Neuron (in vitro differentiated cells): Measurements from ENCODE around the gene DPH3.

ENCODE experiments used
- H2AFZ ChIP-seq: one replicate; pipeline ENCODE4 v1.6.1; 2013; ENCODE audit warnings: low read depth, mild to moderate bottlenecking, inconsistent platforms, low read length, moderate library complexity
- H3K27me3 ChIP-seq: one replicate; pipeline ENCODE4 v1.6.1; 2013; ENCODE audit warnings: low read length; ENCODE audit not compliant: insufficient read depth
- H3K36me3 ChIP-seq: one replicate; pipeline ENCODE4 v1.6.1; 2013; ENCODE audit warnings: low read length; ENCODE audit not compliant: insufficient read depth
- H3K4me1 ChIP-seq: one replicate; pipeline ENCODE4 v1.6.1; 2013; ENCODE audit warnings: low read length; ENCODE audit not compliant: insufficient read depth
- H3K4me3 ChIP-seq: 2 replicates; pipeline ENCODE4 v1.5.1; 2013; ENCODE audit warnings: mild to moderate bottlenecking, low read length, moderate library complexity
- H3K9me3 ChIP-seq: one replicate; pipeline ENCODE4 v1.6.1; 2013; ENCODE audit warnings: low read length

Gene DPH3

GRCh38 chr3:16227566-16227965 lies 37.2 kb downstream of the DPH3 start:
- no peaks in the 10 kb centered on the region for H3K36me3 ChIP-seq
- no peak overlapping the region for H2AFZ ChIP-seq
- no peaks in the 10 kb centered on the region for H3K27me3 ChIP-seq
- no peaks in the 10 kb centered on the region for H3K9me3 ChIP-seq
- H3K4me1 ChIP-seq, result no peaks in the 10 kb centered on the region
- H3K4me3 ChIP-seq, result no peak overlapping the region

DNA sequence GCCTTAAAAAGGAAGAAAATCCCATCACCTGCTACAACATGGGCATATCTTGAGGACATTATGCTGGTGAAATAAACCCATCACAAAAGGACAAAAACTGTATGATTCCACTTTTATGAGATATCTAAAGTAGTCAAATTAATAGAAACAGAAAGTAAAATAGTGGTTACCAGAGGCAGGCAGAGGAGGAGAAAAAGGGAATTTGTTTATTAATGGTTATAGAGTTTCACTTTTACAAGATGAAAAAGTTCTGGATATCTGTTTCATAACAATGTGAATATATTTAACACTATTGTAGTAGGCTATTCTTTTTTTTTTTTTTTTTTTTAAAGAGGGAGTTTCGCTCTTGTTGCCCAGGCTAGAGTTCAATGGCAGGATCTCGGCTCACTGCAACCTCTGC lies 40.4 kb downstream of the DPH3 start:
- Histone ChIP-seq H3K9me3 (no peaks in the 10 kb centered on the region), H3K27me3 (no peaks in the 10 kb centered on the region), H3K4me1 (no peaks in the 10 kb centered on the region), H3K4me3 (no peak overlapping the region), H2AFZ (no peak overlapping the region), H3K36me3 (no peaks in the 10 kb centered on the region)

- Histone ChIP-seq H3K4me3 (no peak overlapping the region), H3K9me3 (no peaks in the 10 kb centered on the region), H3K4me1 (no peaks in the 10 kb centered on the region), H2AFZ (no peak overlapping the region), H3K27me3 (no peaks in the 10 kb centered on the region), H3K36me3 (no peaks in the 10 kb centered on the region)
These were observed 42.2 kb downstream of the DPH3 start for GRCh38 chr3:16222547-16222946.

GRCh38 chr3:16221990-16222389 lies 42.8 kb downstream of the DPH3 start:
- Histone ChIP-seq H3K27me3 (no peaks in the 10 kb centered on the region), H2AFZ (no peak overlapping the region), H3K4me3 (no peak overlapping the region), H3K36me3 (no peaks in the 10 kb centered on the region), H3K9me3 (no peaks in the 10 kb centered on the region), H3K4me1 (no peaks in the 10 kb centered on the region)

DNA sequence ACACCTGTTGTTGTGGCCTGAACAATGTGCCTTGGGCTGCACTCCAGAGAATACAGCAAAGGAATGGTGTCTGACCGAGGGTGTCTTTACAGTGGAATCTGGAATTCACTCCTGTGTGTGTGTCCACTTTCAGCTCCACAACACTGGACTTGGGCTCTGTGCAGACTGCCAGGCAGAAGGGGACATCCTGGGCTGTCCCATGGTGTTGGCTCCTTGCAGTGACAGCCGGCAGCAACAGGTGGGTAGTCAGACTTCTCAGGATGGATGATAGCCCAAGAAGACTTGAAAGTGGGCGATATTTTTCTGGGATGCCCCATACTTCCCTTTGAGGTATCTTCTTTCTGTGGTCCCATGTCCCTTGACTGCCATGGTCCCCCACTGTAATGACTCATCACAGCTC lies 45.0 kb downstream of the DPH3 start:
- H3K36me3 ChIP-seq, result no peaks in the 10 kb centered on the region
- H3K9me3 ChIP-seq, result no peaks in the 10 kb centered on the region
- no peaks in the 10 kb centered on the region for H3K27me3 ChIP-seq
- H2AFZ ChIP-seq, result no peak overlapping the region
- H3K4me3 ChIP-seq, result no peak overlapping the region
- H3K4me1 ChIP-seq, result no peaks in the 10 kb centered on the region

DNA sequence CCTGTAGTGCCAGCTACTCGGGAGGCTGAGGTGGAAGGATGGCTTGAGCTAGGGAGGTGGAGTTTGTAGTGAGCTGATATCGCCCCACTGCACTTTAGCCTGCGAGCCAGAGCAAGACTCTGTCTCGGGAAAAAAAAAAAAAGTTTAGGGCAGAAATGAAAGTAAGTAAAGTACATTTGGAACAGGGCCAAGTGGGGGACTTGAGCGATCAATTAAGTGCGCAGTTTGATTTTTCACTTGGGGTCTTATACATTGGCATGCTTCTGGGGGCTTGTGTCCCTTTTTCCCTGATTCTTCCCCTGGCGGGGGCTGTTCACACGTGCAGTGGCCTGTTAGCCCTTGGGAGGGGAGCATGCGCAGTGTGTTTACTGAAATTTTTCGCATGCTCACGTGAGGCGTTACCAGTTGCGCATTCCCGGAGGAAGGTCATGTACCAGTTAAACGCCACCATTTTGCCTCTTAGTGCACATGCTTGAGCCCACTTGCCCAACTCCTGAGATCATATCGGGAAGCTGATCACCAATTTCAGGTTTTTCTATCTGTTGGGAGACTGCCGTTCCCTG lies 48.3 kb downstream of the DPH3 start:
- Histone ChIP-seq H3K4me3 (no peak overlapping the region), H2AFZ (no peak overlapping the region), H3K27me3 (no peaks in the 10 kb centered on the region), H3K36me3 (no peaks in the 10 kb centered on the region), H3K9me3 (no peaks in the 10 kb centered on the region), H3K4me1 (no peaks in the 10 kb centered on the region)

DNA sequence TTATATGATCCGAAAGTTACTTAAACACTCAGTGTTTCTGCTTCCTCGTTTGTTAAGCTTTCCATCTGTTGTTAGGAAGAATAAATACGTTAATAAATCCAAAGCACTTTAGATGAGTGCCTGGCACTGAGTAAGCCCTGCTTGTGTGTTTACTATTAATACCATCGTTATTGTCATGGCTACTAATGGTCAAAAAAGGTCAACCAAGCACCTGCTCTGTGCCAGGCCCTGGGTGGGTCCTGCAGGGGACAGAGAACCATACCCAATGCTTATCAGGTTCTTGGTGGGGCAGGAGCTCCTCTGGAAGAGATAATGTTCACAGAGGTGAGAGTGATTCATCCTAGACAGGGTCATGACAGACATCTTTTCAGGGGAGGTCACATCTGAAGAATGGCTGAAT lies 50.4 kb downstream of the DPH3 start:
- H3K27me3 ChIP-seq, result no peaks in the 10 kb centered on the region
- no peaks in the 10 kb centered on the region for H3K9me3 ChIP-seq
- H3K4me1 ChIP-seq, result no peaks in the 10 kb centered on the region
- H2AFZ ChIP-seq, result no peak overlapping the region
- no peaks in the 10 kb centered on the region for H3K36me3 ChIP-seq
- no peak overlapping the region for H3K4me3 ChIP-seq

DNA sequence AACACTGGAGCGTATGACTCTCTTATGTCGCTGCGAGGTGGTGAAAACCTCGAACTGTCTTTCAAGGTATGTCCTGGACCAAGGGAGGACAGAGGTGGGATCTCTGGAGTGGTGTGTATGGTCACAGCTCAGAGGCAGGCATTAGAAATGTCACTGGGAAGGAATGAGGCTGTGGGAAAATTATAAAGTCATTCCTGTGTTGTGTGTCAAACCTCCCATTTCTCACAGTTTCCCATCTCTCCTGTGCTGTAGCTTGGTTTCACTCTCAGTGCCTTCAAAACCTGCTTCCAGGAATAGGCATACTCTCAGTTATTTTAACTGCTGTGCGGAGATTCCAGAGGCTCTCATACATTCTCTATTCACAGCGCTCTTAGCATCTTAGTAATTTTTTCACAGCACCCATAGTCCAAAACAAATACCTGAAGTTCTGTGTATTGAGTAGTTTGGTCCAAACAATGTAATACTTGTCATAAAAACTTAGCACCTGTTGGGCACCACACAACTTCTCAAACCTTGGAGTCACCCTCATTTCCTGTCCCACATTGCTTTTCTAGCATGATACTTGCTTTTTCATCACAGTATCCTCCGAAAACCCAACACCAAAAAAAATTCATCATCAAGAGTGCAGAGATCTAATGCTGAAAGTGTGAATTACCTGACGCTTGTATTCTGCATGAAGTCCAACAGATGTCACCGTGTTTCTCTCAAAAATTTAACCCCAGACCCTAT lies 53.4 kb downstream of the DPH3 start:
- H2AFZ ChIP-seq, result no peak overlapping the region
- H3K4me1 ChIP-seq, result no peaks in the 10 kb centered on the region
- no peaks in the 10 kb centered on the region for H3K27me3 ChIP-seq
- H3K36me3 ChIP-seq, result no peaks in the 10 kb centered on the region
- no peaks in the 10 kb centered on the region for H3K9me3 ChIP-seq
- H3K4me3 ChIP-seq, result no peak overlapping the region
